RPMI8226 (cell line): ENCODE results near the gene RIT1.

Source experiments
- DNase-seq: peaks from one replicate; pipeline ENCODE4 v3.0.0-alpha.2; 2015

RIT1 gene, protein sequence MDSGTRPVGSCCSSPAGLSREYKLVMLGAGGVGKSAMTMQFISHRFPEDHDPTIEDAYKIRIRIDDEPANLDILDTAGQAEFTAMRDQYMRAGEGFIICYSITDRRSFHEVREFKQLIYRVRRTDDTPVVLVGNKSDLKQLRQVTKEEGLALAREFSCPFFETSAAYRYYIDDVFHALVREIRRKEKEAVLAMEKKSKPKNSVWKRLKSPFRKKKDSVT

DNA sequence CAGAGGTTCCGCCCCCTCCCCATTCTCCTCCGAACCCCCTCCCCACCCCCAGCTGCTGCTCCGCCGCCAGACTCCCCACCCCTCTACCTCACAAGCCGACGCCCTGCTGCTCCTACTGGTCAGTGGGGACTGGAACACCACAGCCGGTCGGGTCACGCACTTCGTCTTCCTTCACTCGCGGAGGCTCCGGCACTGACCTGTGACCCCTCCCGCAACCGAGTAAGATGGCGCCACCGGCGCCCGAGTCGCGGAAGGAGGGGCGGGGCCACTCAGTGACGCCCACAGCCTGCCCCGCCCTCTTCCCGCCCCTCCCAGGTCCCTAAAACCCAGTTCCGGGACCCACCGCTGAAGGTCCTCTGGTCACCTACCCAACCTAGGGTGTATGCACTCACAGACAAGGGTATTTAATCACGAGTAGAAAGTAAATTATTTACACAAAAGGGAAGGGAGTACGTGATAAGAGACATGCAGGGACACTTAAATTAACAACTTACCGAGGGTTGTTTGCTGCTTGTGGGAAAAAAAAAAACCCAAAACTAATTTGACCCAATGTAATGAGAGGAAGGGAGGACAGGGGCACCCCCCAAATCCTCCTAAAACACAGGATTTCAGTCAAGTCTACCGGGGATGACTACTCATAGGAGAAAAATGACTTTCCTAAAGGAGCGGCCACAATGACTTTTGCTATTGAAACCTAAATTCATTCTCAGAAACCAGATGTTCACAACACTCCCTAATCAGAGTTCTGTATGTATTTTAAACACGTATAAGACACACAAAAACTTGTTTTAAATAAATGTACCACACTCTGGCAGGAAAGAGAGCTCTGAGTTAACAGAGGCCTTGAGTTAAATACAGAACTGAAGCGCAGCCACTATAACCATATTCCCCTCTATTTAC lies at the start of gene RIT1:
Gene RIT1, minus strand, starts transcription at position 194 of the 900 bp plus-strand sequence. CDS start 588 bp downstream, outside the sequence.
- DNase-seq: peak; percentile 94

DNA sequence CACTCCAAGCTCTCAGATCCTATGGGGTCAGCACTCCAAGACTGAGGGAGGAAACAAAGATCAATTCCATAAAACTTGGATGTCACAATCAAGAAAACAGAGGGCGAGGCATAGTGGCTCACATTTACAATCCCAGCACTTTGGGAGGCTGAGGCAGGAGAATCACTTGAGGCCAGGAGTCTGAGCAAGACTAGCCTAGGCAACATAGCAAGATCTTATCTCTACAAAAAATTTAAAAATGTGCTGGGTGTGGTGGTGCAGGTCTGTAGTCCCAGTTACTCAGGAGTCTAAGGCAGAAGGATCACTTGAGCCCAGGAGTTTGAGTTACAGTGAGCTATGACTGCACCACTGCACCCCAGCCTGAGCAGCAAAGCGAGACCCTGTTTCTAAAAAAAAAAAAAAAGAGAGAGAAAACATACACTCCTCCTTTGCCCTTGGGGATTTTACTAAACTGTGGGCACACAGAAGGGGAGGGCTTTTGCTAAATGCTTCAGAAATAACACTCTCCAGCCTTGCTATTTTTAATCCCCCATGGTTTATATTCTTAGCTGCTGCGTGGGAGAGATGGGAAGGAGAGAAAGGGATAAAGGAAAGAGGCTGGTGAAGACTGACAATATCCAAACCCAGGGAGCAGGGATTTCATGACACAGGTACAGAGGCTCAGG lies 49.1 kb upstream of the RIT1 start:
- DNase-seq: no peak

DNA sequence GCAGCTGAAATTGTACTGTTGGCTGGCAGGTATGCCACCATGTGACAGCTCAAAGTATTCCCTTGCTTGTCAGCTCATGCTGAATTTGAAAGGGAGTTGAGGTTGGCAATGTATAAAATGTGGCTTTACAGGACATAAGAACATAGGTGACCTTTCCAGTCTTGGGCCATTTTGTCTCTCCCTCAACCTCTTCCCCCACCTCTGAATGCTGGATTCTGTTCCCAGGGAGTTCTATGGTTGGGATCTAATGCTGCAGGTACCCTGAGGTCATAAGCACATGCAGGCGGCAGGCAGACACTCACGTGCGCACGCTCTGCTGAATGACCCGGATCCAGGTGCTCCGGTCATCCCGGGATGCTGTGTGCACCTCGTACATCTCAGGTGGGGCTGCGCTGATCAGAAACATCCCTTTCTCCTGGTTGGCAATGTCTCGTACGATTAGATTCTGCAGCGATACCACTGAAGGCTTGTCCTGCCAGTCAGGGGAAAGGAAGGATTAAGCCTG lies 46.3 kb upstream of the RIT1 start:
- DNase-seq: no peak

DNA sequence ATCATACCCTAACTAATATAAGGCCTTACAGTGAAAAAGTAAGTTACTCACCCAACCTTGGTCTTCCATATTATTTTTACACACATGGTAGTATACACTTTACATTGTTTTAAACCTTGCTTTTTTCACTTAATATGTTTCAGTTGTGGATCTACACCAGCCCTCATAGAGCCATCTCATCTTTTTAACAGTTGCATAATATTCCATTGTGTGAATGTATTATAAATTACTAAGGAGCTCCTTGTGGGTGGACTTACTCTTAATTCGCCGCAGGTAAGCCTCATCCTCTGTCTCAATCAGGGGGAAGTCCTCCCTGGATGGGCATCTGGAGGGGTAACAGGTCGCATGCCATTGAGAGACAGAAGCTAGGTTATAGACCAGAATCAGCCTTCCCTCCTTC lies 43.5 kb upstream of the RIT1 start:
- DNase-seq: no peak

DNA sequence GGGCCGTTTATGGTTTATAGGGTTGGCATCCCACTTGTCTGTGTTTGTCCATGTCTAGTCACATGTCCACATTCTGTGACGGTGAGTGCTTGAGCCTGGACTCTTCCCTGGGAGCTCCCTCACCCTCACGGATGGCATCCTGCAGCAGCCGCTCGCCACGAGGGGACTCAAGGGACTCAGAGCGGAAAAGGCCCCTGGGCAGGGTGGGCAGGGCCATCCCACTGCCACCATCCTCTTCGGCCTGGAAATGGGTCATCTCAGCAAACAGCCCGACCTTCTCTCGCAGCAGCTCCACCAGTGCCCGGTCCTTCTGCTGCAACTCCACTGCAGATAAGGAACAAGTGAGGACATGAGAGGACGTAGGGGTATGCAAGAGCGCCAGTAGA lies 41.3 kb upstream of the RIT1 start:
- DNase-seq: no peak

DNA sequence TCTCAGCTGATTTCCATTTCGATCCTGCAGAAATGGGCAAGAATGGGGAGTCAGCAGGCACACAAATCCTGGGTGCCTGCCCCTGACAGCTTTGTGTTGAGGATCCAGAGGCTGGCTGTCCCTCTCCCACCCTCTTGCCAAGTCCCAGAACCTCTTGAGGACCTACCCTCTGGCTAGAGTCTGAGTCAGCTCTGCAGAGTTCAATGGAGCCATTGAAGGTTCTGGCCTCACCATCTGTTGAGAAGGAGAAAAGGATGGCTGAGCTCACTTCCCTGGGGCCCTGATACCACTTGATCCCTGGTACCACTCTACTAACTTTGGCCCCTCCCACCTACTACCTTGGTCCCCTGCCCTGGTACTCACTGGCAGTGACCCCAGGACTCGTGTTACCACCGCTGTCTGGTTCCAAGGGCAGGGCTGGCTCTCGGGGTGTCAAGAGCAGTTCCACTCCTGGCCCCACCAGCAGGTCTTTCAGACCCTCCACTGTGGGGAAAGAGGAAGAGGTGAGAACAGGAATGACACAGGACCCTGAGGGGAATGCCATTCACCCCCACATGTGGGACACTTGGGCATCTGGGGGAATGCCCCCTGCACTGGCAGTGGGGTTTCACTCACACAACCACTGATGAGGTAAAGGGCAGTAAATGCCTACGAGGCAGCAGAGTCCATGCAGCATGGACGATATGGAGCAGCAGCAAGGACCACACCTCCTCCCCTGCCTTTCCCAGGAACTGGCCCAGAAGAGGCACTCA lies 40.8 kb upstream of the RIT1 start:
- DNase-seq: no peak

DNA sequence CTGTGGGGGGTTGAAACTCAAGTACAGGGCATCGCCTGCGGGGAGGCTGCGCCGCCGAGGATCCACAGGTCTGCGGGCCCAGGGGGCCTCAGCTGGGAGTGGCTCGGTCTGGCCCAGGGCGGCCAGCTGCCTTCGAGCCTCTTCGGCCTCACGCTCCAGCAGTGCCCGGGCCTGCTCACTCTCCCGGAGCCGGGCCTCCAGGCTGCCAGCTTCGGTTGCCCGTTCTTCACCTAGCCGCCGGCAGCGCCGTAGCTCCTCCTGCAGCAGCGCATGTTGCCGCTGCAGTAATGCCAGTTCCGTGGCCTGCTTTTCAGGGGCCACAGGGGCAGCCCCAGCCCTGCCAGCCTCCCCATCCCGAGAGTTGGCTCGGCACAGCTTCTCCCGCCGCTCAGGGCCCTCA lies 39.7 kb upstream of the RIT1 start:
- DNase-seq: no peak

DNA sequence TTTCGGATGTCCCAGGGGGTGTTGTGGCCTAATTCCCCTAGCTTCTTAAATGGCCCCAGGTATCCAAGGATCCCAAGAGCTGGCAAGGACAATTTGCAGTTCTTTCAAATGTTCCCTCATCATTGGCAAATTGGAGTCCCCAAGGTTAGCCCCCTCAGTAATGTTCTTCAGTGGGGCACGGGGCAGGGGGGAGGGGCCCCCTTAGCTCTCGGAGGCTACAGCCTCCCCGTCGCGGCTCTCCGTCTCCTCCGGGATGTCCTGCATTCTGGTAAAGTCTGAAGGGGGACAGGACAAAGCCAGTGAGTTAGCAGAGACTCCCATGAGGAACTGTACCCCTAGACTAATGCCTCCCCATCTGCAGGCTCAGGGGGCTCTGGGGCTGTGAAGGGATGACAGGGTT lies 36.6 kb upstream of the RIT1 start:
- DNase-seq: no peak

DNA sequence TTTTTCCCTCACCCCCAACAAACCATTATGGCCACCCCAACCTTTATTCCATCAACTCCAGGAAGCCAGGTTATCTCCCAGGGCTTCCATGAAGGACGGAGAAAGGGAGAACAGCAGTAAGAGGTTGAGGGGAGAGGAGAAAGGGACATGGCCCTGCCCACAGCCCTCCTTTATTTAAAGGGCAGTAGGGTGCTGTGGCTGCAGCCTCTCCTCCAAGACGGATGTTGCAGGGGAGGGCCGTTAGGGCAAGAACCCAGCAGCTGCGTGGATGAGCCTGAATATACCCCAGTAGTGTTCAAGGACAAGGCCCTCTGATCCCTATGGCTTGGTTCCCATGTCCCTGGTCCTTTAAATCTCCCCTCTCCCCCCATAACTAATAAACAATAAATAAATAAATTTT lies 36.1 kb upstream of the RIT1 start:
- DNase-seq: no peak

DNA sequence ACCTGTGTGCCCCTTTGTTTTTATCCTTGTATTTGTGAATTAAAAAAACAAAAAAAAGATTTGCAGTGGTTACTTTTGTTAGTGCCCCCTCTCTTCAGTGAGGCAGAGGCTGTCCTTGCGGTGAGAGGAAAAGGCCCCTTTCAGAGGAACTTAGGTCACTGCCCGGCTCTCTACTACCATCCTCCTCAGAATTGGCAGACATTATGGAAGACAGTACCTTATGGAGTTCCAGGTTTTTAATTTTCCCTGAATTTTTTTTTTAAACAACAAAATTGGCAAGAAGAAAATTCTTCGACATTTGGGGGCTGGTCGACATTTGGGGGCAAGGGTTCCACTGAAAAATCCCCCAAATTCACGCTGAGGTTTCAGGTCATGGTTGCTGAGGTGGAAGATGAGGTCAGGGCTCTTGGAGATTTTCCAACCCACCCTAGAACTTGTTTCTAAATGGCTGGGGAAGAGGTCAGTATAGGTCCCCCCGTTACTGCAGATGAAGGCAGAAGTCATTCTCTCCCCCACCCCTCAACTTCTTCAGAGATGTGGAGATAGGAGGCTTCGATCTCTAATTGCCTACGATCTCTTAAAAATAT lies 35.6 kb upstream of the RIT1 start:
- peak; percentile 61 for DNase-seq

DNA sequence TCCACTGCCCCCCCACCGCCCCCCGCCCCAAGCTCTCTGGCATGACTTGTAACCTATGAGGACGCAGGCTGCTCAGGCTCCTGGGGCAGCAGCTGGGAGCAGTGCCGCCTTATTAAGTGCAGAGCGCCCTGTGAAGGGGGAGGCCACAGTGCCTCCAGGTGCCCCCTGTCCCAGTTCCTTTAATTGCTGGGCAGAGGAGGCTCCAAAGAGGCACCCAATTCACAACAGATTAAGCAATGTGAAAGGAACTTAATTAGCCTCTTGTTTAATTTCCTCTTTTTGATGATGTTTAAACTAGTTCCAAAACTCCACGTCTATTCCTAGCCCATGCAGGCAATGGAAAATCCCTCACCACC lies 33.3 kb upstream of the RIT1 start:
- DNase-seq: peak; percentile 63

DNA sequence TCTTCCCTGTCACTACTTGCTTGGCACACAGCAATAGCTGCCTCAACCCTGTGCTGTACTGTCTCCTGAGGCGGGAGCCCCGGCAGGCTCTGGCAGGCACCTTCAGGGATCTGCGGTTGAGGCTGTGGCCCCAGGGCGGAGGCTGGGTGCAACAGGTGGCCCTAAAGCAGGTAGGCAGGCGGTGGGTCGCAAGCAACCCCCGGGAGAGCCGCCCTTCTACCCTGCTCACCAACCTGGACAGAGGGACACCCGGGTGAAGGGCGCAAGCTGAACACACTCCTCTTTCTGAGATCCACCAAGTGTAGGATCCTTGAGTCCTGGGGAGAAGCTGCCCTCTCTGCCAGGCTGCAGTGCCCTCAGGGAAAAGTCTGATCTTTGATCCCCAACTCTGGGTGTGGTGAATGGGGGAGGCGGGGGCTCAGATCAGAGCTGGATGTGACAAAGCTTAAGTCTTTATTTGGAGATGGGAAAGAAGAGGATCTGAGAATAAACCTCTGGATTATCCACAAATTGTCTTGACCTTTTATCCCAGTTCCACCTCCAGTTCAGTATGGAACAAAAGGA lies 31.5 kb upstream of the RIT1 start:
- DNase-seq: peak; percentile 49

DNA sequence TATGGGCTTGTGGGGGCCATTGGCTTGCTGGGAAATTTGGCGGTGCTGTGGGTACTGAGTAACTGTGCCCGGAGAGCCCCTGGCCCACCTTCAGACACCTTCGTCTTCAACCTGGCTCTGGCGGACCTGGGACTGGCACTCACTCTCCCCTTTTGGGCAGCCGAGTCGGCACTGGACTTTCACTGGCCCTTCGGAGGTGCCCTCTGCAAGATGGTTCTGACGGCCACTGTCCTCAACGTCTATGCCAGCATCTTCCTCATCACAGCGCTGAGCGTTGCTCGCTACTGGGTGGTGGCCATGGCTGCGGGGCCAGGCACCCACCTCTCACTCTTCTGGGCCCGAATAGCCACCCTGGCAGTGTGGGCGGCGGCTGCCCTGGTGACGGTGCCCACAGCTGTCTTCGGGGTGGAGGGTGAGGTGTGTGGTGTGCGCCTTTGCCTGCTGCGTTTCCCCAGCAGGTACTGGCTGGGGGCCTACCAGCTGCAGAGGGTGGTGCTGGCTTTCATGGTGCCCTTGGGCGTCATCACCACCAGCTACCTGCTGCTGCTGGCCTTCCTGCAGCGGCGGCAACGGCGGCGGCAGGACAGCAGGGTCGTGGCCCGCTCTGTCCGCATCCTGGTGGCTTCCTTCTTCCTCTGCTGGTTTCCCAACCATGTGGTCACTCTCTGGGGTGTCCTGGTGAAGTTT lies 30.8 kb upstream of the RIT1 start:
- DNase-seq: peak; percentile 25

DNA sequence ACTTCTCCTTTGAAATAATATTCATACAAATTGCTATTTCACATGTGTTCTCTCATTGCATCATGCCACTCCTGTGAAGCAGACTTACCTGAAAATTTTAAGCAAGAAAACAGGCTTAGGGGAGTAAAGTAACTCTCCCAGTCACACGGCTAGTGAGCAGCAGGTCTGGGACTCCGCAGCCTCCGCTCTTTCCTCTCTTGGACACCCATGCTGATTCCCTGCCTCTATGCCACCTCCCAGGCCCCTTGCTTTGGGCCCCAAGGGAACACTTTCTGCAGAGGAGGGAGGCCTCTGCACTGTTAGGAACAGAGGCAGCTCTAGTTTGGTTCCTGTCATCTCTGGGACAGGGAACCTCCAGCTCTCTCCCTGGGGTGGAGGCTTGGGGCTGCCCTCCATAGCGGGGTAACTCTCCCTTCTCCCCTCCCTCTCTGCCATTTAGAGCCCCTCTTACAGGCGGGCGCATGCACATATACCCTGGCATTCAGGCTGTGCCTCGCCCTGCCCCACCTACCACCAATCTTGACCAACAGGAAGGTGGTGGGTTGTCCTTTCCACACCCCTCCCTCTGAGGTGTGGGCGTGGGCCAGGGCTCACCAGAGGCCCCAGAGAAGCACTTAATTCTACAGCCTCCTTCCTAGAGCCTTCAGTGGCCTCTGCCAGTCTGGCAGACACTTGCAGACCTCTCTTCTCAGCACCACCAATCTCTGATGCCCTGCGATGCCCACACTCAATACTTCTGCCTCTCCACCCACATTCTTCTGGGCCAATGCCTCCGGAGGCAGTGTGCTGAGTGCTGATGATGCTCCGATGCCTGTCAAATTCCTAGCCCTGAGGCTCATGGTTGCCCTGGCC lies 30.1 kb upstream of the RIT1 start, which contains the start of gene RXFP4:
Gene RXFP4, plus strand, starts transcription at position 646 of the 852 bp plus-strand sequence. Its CDS starts 72 bp downstream, at position 718.
- DNase-seq: peak; percentile 46

DNA sequence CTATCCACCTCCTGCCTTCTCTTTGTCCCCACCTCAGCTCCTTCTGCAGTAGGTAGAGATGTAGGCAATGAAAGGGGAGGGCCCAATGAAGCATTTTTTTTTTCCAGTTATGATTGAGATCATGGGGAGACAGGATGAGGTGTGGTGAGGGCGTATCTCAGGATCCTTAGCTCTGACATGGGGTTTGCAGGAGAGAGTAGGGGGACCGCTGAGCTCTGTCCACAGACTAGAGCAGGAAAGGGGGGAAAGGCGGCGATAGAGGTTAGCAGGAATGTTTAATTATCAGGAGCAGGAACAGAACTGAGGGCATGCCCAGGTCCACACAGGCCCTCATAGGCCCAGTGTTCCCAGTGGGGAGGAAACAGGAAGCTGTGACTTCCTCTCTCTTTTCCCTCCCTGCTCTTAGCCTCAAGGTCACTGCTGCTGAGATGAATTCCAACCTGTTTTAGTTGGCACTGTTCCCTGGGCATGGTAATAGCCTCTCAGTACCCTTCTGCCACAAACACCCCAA lies 29.4 kb upstream of the RIT1 start:
- peak; percentile 68 for DNase-seq

DNA sequence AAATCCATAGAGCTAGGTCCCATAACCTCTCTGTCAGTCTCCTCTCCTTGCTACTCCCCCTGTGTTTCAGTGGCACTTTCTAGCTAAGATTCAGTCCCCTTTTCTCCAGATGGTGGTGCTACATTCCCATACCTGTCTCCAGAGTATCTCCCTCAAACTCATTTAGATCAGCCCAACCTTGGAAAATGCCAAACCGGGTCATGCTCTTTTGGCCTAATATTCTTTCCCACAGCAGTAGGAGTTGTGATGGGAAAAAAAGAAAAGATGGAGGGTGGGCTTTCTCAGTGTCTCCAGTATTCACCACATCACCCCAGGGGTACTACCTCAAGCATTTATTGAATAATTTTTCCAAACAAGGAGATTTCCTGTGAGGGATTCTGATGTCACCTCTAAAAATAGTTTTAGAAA lies 27.1 kb upstream of the RIT1 start:
- peak; percentile 76 for DNase-seq

DNA sequence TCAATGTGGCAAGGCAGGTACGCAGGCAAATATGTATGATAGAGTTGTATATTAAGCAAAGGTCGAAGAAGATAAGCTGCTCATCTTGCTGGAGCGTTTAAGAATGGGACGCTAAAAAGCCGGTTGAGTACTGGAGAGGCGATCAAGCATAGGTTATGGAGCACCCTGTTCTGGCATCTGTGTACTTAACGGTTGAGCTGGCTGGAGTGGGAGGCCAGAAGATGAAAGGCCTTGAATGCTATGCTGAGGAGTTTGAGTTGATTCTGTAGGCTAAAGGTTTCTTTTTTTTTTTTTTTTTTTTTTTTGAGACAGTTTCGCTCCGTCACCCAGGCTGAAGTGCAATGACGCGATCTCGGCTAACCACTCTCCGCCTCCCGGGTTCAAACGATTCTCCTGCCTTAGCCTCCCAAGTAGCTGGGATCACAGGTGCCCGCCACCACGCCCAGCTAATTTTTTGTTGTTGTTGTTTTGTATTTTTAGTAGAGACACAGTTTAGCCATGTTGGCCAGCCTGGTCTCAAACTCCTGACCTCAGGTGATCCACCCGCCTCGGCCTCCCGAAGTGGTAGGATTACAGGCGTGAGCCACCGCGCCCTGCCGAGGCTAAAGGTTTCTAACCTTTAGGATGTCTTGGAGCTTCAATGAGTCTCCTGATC lies 23.9 kb upstream of the RIT1 start:
- peak; percentile 32 for DNase-seq

DNA sequence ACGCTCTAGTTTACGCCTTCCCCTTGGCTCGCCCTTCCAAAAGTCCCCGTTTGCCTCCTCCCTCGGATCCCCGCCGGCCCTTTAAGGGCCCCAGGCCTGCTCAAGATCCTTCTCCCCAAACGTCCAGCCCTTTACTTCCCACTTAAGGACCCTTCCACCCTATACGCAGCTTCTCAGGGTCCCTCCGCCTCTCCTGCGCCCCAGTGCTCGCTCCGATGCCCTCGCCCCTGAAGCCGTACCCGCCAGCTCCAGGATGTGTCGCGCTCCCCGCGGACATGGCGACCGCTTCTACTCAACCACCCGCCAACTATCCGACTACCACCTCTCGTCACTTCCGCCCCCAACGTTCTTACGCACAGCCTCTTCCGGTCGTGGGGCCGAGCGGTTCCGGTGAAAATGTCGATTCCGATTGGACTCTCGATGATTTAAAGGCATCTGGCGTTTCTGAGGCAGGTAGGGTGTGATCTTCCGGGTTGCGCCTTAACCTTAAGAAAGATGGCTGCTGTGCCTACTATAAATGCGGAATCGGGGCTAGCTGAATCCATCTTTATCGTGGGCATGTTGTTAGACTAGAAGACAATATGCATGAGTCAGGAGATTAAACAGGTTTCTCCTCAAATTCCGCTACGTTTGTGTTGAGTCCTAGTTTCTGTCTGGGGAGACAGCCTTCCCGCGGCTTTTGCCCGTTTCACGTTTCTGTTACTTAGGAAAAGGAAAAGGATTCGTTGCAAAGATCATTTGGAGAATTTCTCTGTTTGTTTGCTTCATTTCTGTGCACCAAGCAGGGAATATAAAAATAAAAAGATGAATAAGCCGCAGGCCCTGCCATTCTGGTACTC lies 23.2 kb upstream of the RIT1 start, which contains the start of gene KHDC4:
Gene KHDC4, minus strand, starts transcription at position 317 of the 839 bp plus-strand sequence. Its CDS starts 40 bp downstream, at position 277.
- DNase-seq: peak; percentile 99
